Measurements from ENCODE around the gene CDKN2B-AS1.

The CDKN2B-AS1 gene

DNA sequence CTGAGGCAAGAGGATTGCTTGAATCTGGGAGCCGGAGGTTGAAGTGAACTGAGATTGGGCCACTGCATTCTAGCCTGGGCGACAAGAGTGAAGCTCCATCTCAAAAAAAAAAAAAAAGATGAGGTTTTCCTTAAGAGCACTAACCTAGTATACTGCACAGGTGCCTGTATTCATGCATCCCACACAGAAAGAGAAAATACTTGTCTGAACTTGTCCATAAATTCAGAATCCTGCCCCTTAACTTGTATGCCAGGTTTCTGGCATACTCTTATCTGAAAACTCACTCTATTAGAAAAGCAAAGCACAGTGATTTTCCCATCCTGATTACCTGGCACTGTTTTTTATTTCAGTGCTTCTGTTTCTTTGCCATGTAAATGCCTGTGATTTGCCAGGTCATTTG is 139.8 kb downstream of the CDKN2B-AS1 start:
- Histone ChIP-seq H3K27ac (no peak overlapping the region), H3K9me3 (ENCODE audit: control insufficient read depth, low read length) (no peaks in the 10 kb centered on the region), H3K4me3 (ENCODE audit: low read depth, low read length) (no peak overlapping the region), H3K4me1 (no peaks in the 10 kb centered on the region), H3K9ac (no peak overlapping the region), H3K27me3 (ENCODE audit: control insufficient read depth, insufficient read depth, low read length) (no peaks in the 10 kb centered on the region), H2AFZ (no peak overlapping the region), H3K36me3 (ENCODE audit: control insufficient read depth, insufficient read depth, low read length) (no peaks in the 10 kb centered on the region), H3K79me2 (no peaks in the 10 kb centered on the region), H3K4me2 (ENCODE audit: low read length) (no peak overlapping the region)
- TF ChIP-seq, protein P1, sequence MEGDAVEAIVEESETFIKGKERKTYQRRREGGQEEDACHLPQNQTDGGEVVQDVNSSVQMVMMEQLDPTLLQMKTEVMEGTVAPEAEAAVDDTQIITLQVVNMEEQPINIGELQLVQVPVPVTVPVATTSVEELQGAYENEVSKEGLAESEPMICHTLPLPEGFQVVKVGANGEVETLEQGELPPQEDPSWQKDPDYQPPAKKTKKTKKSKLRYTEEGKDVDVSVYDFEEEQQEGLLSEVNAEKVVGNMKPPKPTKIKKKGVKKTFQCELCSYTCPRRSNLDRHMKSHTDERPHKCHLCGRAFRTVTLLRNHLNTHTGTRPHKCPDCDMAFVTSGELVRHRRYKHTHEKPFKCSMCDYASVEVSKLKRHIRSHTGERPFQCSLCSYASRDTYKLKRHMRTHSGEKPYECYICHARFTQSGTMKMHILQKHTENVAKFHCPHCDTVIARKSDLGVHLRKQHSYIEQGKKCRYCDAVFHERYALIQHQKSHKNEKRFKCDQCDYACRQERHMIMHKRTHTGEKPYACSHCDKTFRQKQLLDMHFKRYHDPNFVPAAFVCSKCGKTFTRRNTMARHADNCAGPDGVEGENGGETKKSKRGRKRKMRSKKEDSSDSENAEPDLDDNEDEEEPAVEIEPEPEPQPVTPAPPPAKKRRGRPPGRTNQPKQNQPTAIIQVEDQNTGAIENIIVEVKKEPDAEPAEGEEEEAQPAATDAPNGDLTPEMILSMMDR (IDR thresholded peaks at IDR 0.05) = no peak

DNA sequence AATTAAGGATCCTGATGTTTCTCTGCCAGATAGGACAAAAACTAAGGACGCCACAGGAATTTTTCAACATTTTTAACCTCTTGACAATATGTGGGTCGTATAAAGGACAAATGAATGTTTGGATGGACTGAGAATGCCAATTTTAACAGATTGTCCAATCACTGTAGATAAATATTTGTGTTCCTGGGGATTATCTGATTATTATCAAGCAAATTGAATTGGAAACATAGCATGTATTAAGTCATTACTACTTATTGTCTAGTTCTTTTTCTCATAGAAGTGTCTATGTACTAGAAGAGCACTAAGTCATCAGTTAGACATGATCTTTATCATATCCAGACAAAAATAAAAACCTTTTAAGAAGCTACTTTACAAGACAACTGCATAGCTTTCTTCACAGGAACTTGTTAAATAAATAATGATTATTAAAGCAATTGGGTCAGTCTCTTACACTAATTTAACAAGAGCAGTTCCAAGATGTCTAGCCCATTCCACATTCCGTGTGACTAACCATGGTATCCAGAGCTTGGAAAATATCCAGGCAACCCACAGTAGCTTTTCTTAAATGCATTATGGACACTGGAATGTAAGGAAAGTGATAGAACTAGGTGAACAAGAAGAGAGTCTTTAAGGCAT is 142.0 kb downstream of the CDKN2B-AS1 start:
- H3K79me2 ChIP-seq = no peaks in the 10 kb centered on the region
- no peaks in the 10 kb centered on the region for H3K9me3 ChIP-seq (ENCODE audit: control insufficient read depth, low read length)
- H3K4me2 ChIP-seq (ENCODE audit: low read length) = no peak overlapping the region
- no peak overlapping the region for H3K4me3 ChIP-seq (ENCODE audit: low read depth, low read length)
- no peak overlapping the region for H2AFZ ChIP-seq
- no peak overlapping the region for H3K27ac ChIP-seq
- H3K4me1 ChIP-seq = no peaks in the 10 kb centered on the region
- TF ChIP-seq, protein P1 (IDR thresholded peaks at IDR 0.05) = no peak
- H3K36me3 ChIP-seq (ENCODE audit: control insufficient read depth, insufficient read depth, low read length) = no peaks in the 10 kb centered on the region
- no peaks in the 10 kb centered on the region for H3K27me3 ChIP-seq (ENCODE audit: control insufficient read depth, insufficient read depth, low read length)
- H3K9ac ChIP-seq = no peak overlapping the region

DNA sequence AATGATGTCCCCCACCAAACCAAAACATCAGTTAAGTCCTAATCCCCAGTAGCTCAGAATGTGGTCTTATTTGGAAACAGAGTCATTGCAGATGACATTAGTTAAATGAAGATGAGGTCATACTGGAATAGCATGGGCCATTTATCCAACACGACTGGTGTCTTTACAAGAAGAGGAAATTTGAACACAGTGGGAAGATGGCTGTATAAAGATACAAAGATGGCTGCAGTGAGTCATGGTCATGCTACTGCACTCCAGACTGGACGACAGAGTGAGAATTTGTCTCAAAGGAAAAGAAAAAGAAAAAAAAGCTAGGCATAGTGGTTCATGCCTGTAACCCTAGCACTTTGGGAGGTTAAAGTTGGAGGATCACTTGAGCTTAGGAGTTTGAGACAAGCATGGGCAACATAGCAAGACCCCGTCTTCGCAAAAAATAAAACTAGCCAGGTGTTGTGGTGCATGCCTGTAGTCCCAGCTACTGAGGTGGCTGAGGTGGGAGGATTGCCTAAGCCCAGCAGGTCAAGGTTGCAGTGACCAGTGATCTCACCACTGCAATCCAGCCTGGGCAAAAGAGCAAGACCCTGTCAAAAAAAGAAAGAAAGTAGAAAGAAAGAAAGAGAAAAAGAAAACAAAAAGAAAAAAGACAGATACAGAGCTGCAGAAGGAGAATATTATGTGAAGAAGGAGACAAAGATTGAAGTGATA is 144.5 kb downstream of the CDKN2B-AS1 start:
- Histone ChIP-seq H3K36me3 (ENCODE audit: control insufficient read depth, insufficient read depth, low read length) (no peaks in the 10 kb centered on the region), H2AFZ (no peak overlapping the region), H3K9me3 (ENCODE audit: control insufficient read depth, low read length) (no peaks in the 10 kb centered on the region), H3K4me2 (ENCODE audit: low read length) (no peak overlapping the region), H3K9ac (no peak overlapping the region), H3K79me2 (no peaks in the 10 kb centered on the region), H3K27ac (no peak overlapping the region), H3K27me3 (ENCODE audit: control insufficient read depth, insufficient read depth, low read length) (no peaks in the 10 kb centered on the region), H3K4me3 (ENCODE audit: low read depth, low read length) (no peak overlapping the region), H3K4me1 (no peaks in the 10 kb centered on the region)
- TF ChIP-seq, protein P1 (IDR thresholded peaks at IDR 0.05) = no peak

DNA sequence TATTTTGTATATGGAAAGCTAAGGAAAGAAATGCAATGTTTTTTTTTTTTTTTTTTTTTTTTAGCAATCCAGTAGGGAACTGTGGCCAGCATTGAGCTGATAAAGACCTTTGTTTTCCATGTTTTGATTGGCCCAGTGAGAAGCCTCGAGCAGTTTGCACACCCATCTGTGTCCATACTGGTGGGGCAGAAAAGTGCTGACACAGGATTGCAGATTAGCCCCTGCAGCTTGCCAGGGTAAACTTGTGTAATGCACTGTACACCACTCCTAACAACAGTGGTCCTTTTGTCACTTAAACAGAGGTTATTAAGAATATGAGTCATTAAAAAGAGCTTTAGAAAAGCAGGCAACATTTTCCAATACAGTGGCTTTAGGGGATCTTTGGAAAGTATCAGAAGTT is 147.3 kb downstream of the CDKN2B-AS1 start:
- no peaks in the 10 kb centered on the region for H3K4me1 ChIP-seq
- no peak overlapping the region for H3K4me3 ChIP-seq (ENCODE audit: low read depth, low read length)
- no peak overlapping the region for H3K4me2 ChIP-seq (ENCODE audit: low read length)
- no peaks in the 10 kb centered on the region for H3K27me3 ChIP-seq (ENCODE audit: control insufficient read depth, insufficient read depth, low read length)
- H2AFZ ChIP-seq = no peak overlapping the region
- H3K36me3 ChIP-seq (ENCODE audit: control insufficient read depth, insufficient read depth, low read length) = no peaks in the 10 kb centered on the region
- no peak overlapping the region for H3K9ac ChIP-seq
- TF ChIP-seq, protein P1 (IDR thresholded peaks at IDR 0.05) = no peak
- no peak overlapping the region for H3K27ac ChIP-seq
- no peaks in the 10 kb centered on the region for H3K79me2 ChIP-seq
- no peaks in the 10 kb centered on the region for H3K9me3 ChIP-seq (ENCODE audit: control insufficient read depth, low read length)

DNA sequence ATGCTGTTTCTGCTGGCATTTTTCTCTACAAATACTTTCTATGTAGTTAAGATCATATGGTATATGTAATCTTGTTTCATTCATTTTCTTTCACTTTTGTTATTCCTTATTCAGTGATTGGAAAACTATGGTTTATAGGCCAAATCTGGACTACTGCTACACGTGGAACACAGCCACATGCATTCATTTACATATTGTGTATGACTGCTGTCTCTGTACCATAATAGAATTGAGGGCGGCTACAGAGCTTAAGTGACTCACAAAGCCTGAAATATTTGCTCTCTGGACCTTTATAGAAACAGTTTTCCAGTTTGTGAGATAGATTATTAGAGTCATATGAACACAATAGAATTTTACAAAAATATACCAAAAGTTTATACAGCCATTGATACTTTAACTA is 148.1 kb downstream of the CDKN2B-AS1 start:
- Histone ChIP-seq H3K4me1 (no peaks in the 10 kb centered on the region), H3K27ac (no peak overlapping the region), H3K36me3 (ENCODE audit: control insufficient read depth, insufficient read depth, low read length) (no peaks in the 10 kb centered on the region), H3K27me3 (ENCODE audit: control insufficient read depth, insufficient read depth, low read length) (no peaks in the 10 kb centered on the region), H2AFZ (no peak overlapping the region), H3K4me2 (ENCODE audit: low read length) (no peak overlapping the region), H3K9ac (no peak overlapping the region), H3K79me2 (no peaks in the 10 kb centered on the region), H3K9me3 (ENCODE audit: control insufficient read depth, low read length) (no peaks in the 10 kb centered on the region), H3K4me3 (ENCODE audit: low read depth, low read length) (no peak overlapping the region)
- TF ChIP-seq, protein P1 (IDR thresholded peaks at IDR 0.05) = no peak

All from parathyroid adenoma (tissue), 2 donors.